ENCODE measurements around the gene MS4A5. TPM values are rescaled to one million over a fixed set of nuclear protein-coding genes. Genes with fewer than 3 reads are reported as not detected.

The MS4A5 gene, protein sequence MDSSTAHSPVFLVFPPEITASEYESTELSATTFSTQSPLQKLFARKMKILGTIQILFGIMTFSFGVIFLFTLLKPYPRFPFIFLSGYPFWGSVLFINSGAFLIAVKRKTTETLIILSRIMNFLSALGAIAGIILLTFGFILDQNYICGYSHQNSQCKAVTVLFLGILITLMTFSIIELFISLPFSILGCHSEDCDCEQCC
- not detected for total RNA-seq

DNA sequence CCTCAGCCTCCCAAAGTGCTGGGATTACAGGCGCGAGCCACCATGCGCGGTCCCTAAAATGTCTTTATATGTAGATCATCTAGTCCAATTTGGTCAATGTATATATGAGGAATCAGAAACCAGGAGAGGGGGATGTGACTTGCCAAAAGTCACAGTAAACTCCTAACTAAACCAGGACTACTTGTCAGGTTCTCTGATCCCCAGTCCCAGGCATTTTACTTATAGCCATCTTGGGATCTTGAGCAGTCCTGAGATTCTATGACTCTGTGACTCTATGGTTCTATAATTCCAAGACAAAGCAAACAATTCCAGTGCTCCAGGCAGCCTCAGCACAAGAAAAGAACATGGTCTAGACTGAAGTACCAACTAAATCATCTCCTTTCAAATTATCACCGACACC is at the start of gene MS4A5:
MS4A5 (plus strand) TSS at position 301 of the 400 bp plus-strand sequence. CDS start 103 bp downstream, outside the sequence.
- Mint-ChIP-seq H3K4me1 (no peaks in the 10 kb centered on the region), H3K4me3 (no peak within 1 kb of the TSS), H3K9me3 (no peaks in the 10 kb centered on the region), H3K36me3 (ENCODE audit: low read depth) (no peaks in the 10 kb centered on the region), H3K27me3 (peaks cover 14% of the 10 kb centered on the region), H3K27ac (no peak within 1 kb of the TSS)
- CTCF ChIA-PET: no interaction called here
- no peak for DNase-seq
- POLR2A ChIA-PET: no interaction called here

DNA sequence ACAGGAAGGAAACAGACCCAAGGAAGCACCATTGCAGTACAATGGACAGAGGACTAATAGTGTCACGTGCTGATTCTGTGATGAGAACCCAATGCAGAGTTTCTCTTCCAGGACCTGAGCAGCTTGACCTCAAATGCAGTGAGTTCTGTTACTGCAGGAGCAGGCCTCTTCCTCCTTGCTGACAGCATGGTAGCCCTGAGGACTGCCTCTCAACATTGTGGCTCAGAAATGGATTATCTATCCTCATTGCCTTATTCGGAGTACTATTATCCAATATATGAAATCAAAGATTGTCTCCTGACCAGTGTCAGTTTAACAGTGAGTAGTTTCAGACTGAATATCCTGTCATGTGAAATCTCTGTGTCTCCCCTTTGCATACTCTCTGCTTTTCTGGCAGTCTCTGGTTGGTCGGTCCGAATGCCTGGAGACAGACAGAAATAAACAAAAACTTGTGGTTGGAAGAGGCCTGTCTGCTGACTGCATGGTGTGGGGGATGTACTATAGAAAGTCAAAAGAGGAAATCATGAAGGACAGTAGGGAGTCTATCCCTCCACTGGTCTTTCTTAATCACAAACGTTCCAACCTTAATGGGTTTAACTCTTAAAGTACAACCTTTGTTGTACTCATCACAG is 40.0 kb upstream of the MS4A5 start:
- Mint-ChIP-seq H3K36me3 (ENCODE audit: low read depth) (no peaks in the 10 kb centered on the region), H3K27ac (no peak overlapping the region), H3K4me3 (no peak overlapping the region), H3K4me1 (no peaks in the 10 kb centered on the region), H3K9me3 (no peaks in the 10 kb centered on the region), H3K27me3 (peaks cover 4% of the 10 kb centered on the region)
- ChIA-PET POLR2A (no interaction called here), CTCF (interaction anchor here (0.9 kb wide), 1 partner anchor 26 kb away, joined by 3 read pairs; no protein-coding TSS in a partner anchor)
- DNase-seq: no peak

DNA sequence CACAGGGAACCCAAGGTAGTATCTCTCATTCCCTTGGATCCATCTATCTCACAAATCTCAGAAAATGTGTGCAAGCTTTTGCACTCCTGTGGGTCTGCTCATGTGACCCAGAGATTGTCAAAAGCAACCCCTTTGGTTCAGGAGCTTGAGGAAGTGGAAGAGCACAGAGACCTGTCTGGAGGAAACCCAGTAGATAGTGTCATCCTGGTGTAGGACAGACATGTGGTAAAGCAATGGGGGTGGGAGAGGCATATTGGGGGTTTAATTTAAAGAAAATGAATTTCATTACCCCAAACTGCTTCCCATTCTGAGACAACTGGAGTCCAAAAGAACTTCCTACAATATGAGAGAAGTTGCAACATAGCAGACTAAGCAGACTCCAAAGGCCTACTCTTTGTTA is 39.0 kb upstream of the MS4A5 start:
- ChIA-PET CTCF (no interaction called here), POLR2A (no interaction called here)
- no peaks in the 10 kb centered on the region for H3K4me1 Mint-ChIP-seq
- no peak overlapping the region for H3K4me3 Mint-ChIP-seq
- H3K36me3 Mint-ChIP-seq (ENCODE audit: low read depth): no peaks in the 10 kb centered on the region
- no peak for DNase-seq
- peaks cover 4% of the 10 kb centered on the region for H3K27me3 Mint-ChIP-seq
- no peak overlapping the region for H3K27ac Mint-ChIP-seq
- H3K9me3 Mint-ChIP-seq: no peaks in the 10 kb centered on the region

DNA sequence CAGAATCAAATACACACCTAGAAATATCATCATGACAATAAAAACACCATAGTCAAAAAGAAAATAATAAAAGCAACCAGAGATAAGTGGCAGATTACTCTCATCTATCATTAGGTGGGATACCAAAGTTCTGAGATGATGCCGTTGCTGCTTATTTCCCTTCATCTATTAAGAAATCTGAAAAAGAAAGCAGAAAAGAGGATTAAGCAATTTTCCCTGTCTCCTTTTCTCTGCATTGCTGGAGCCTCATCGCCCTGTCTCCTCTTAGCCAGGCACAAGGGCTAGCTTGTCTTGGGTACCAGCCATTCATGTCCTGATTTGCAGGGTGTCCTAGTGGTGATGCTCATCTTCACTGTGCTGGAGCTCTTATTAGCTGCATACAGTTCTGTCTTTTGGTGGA is 37.0 kb upstream of the MS4A5 start:
- POLR2A ChIA-PET: no interaction called here
- H3K36me3 Mint-ChIP-seq (ENCODE audit: low read depth): no peaks in the 10 kb centered on the region
- no peaks in the 10 kb centered on the region for H3K9me3 Mint-ChIP-seq
- H3K27me3 Mint-ChIP-seq: no peaks in the 10 kb centered on the region
- CTCF ChIA-PET: interaction anchor here (1.0 kb wide), 1 partner anchor 29 kb away, joined by 4 read pairs; no protein-coding TSS in a partner anchor
- H3K4me3 Mint-ChIP-seq: no peak overlapping the region
- peaks cover 5% of the 10 kb centered on the region for H3K4me1 Mint-ChIP-seq
- no peak overlapping the region for H3K27ac Mint-ChIP-seq
- DNase-seq: no peak

DNA sequence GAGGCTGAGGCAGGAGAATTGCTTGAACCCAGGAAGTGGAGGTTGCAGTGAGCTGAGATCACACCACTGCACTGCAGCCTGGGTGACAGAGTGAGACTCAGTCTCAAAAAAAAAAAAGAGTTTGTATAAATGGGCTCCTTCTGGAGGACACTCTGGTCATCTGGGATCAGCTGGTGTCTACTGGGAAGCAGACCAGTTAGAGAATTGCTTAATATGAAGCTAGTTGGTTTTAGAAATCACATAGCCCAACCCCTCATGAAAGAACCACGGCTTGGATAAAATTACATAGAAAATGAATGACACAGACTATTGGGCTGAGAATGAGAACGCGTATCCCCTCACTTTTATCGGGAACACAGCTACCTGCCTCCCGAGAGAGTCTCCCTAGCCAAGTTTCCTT is 36.4 kb upstream of the MS4A5 start:
- POLR2A ChIA-PET: no interaction called here
- no peaks in the 10 kb centered on the region for H3K9me3 Mint-ChIP-seq
- no peaks in the 10 kb centered on the region for H3K36me3 Mint-ChIP-seq (ENCODE audit: low read depth)
- peaks cover 5% of the 10 kb centered on the region for H3K4me1 Mint-ChIP-seq
- H3K27me3 Mint-ChIP-seq: no peaks in the 10 kb centered on the region
- no peak overlapping the region for H3K27ac Mint-ChIP-seq
- DNase-seq: no peak
- CTCF ChIA-PET: interaction anchor here (1.0 kb wide), 1 partner anchor 30 kb away, joined by 4 read pairs; no protein-coding TSS in a partner anchor
- no peak overlapping the region for H3K4me3 Mint-ChIP-seq

DNA sequence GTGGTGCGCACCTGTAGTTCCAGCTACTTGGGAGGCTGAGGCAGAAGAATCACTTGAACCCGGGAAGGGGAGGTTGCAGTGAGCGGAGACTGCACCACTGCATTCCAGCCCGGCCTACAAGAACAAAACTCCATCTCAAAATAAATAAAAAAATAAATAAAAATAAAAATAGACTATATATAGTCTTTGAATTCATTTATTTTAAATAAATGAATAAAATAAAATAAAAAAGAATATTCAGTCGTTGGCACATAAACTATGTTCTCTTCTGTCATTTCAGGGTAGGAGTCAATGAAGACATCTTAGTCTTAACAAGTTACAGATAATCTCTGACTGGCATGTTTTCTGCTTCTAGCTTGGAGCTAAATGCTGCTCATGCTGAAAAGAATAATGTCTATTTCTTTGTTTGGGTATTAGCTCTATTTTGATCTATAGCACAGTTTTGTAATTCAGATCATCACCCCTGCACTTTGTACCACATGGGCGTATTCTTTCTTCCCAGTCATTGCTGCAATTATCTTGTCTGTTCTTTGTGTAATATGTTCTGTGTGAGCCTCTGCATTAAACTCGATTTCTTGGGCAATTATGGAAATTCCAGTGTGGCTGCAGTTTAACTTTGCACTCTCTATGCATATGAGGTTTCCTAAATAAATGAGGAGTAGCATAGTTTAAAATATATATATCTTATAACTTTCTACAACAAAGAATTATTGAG is 34.5 kb upstream of the MS4A5 start:
- H3K9me3 Mint-ChIP-seq: no peaks in the 10 kb centered on the region
- CTCF ChIA-PET: no interaction called here
- H3K27me3 Mint-ChIP-seq: no peaks in the 10 kb centered on the region
- no peak overlapping the region for H3K27ac Mint-ChIP-seq
- POLR2A ChIA-PET: no interaction called here
- H3K4me1 Mint-ChIP-seq: peaks cover 5% of the 10 kb centered on the region
- no peak for DNase-seq
- no peak overlapping the region for H3K4me3 Mint-ChIP-seq
- H3K36me3 Mint-ChIP-seq (ENCODE audit: low read depth): no peaks in the 10 kb centered on the region

DNA sequence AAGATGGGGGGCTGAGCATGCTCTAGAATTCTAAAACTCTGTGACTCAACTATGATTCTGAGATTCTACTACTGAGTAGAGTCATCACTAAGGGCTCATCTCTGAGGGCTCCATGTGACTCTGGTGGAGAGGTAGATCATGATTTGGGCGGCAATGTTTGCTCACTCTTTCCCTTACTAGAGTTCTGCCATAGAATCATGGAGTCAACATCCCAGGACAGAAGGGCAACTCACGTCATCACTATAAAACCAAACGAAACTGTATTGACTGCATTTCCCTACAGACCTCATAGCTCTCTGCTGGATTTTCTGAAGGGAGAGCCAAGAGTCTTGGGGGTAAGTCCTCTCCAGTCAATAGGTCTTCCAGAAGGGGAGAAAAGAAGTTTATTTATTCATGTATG is 33.0 kb upstream of the MS4A5 start, which contains the start of gene MS4A14:
MS4A14 (plus strand) TSS at position 78 of the 400 bp plus-strand sequence; CDS start at position 198, 120 bp downstream.
- H3K4me3 Mint-ChIP-seq: no peak within 1 kb of the TSS
- DNase-seq: no peak
- no peak within 1 kb of the TSS for H3K27ac Mint-ChIP-seq
- ChIA-PET POLR2A (no interaction called here), CTCF (no interaction called here)
- no peaks in the 10 kb centered on the region for H3K9me3 Mint-ChIP-seq
- H3K4me1 Mint-ChIP-seq: peaks cover 5% of the 10 kb centered on the region
- H3K36me3 Mint-ChIP-seq (ENCODE audit: low read depth): no peaks in the 10 kb centered on the region
- H3K27me3 Mint-ChIP-seq: no peaks in the 10 kb centered on the region

DNA sequence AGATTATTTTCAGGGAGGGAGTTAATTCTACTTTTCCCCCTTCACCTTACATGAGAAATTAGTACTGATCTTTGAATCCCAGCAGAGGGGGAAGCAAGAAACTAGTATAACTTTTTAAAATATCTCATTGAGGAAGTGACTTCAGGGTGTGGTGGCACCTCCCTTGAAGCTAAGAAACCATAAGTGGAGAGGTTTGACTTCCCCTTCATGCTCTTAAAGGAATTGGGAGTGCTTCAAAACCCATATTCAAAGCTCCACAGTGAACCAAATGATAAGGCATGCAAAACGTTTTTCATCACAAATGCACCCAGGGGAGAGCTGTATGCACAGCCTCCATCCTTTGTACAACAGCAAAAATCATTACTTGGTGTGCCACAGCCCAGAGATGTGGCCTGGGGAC is 32.6 kb upstream of the MS4A5 start:
- no peak overlapping the region for H3K4me3 Mint-ChIP-seq
- CTCF ChIA-PET: no interaction called here
- H3K27ac Mint-ChIP-seq: no peak overlapping the region
- no peak for DNase-seq
- H3K4me1 Mint-ChIP-seq: peaks cover 5% of the 10 kb centered on the region
- H3K27me3 Mint-ChIP-seq: no peaks in the 10 kb centered on the region
- no peaks in the 10 kb centered on the region for H3K9me3 Mint-ChIP-seq
- POLR2A ChIA-PET: no interaction called here
- H3K36me3 Mint-ChIP-seq (ENCODE audit: low read depth): no peaks in the 10 kb centered on the region

DNA sequence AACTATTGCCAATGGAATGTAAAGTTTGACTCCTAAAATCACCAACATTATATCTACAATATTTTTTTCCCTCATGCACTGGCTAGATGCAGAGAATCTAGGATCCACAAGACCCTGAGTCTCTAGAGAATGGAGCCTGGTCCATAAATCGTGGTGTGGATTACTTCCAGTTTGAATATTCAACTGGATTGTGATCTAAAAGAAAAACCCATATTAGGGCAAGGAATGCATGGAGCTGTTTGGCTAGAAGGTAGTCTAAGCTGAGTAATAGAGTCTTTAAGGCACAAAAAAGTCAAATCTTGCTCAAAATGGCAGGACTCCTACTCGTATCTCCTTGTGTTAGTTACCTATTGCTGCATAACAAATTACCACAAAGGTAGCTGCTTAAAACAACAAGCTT is 9.4 kb upstream of the MS4A5 start:
- ChIA-PET POLR2A (no interaction called here), CTCF (no interaction called here)
- no peaks in the 10 kb centered on the region for H3K36me3 Mint-ChIP-seq (ENCODE audit: low read depth)
- no peaks in the 10 kb centered on the region for H3K27me3 Mint-ChIP-seq
- no peak for DNase-seq
- H3K4me3 Mint-ChIP-seq: no peak overlapping the region
- H3K9me3 Mint-ChIP-seq: no peaks in the 10 kb centered on the region
- H3K27ac Mint-ChIP-seq: no peak overlapping the region
- H3K4me1 Mint-ChIP-seq: no peaks in the 10 kb centered on the region

DNA sequence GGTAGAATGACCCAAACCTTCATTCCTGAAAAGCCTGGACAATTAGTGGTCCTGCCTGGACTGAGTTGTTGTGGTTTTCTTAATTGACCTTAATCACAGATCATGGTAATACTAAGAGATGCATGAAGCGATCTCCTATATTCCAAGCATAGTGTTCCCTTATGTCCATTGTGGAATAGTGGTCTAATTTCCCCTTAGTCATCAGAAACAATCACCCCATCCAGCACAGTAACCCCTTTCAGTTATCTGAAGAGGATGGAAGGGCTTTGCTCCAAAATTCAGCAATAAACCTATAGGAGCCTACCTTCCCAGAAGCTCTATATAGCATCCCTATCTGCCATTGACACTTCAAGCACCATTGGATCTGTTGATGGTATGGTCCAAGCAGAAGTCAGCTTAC is 6.8 kb upstream of the MS4A5 start:
- Mint-ChIP-seq H3K4me1 (no peaks in the 10 kb centered on the region), H3K27me3 (no peaks in the 10 kb centered on the region), H3K27ac (no peak overlapping the region), H3K9me3 (no peaks in the 10 kb centered on the region), H3K4me3 (no peak overlapping the region), H3K36me3 (ENCODE audit: low read depth) (no peaks in the 10 kb centered on the region)
- CTCF ChIA-PET: no interaction called here
- POLR2A ChIA-PET: no interaction called here
- no peak for DNase-seq

DNA sequence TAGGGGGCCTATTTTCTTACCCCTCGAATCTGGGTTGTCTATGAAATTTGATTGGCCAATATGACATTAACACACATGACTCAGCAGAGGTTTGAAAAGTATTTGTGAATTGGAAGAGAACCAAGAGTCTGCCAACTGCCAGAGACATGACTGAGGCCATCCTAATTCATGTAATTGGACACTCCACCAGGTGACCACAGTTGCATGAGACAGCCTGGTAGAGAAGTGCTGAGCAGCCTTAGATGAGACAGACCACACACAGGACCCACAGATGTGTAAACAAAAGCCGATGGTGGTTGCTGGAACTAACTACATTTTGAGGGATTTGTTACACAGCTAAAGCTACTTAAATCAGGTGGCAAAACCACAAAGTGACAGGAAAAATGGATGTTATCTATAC is 855 bp upstream of the MS4A5 start:
- no peak for DNase-seq
- Mint-ChIP-seq H3K4me3 (no peak overlapping the region), H3K36me3 (ENCODE audit: low read depth) (no peaks in the 10 kb centered on the region), H3K27me3 (peaks cover 14% of the 10 kb centered on the region), H3K9me3 (no peaks in the 10 kb centered on the region), H3K4me1 (no peaks in the 10 kb centered on the region), H3K27ac (no peak overlapping the region)
- ChIA-PET POLR2A (no interaction called here), CTCF (no interaction called here)

DNA sequence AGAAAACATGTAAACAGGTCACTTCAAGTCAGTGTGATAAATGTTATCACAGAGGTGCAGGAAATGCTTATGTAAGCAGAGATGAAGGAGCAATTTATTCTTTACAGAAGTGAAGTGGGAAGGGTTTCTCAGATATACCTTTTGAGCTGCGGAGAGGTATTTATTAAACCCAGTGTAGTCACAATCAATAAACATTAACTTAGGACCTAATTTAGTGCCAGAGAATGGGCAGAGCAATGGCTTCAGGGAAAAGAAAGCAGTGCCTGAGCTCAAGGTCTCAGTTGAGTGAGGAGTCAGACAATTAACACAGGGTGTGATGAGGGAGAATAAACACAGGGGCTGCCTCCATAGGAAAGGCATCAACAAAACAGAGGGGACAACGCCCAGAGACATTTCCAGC is 1.9 kb downstream of the MS4A5 start:
- CTCF ChIA-PET: no interaction called here
- no peak for DNase-seq

DNA sequence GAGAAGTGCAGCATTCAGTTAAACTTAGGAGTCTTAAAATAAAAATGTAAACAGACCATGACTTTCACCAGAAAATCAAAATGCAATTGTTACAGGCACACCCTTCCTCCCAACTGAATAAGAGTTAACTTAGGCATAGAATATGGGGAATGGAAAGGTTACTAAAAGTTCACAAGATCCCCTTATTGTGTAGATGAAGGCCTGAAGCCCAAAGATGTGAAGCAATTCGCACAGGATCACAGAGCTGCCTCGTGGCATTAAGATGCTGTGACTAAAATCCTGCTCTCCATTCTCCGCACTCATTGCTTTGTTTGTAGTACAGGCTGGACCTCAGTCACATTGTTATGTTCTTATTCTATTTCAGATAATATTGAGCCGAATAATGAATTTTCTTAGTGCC is 4.0 kb downstream of the MS4A5 start:
- Mint-ChIP-seq H3K4me1 (no peaks in the 10 kb centered on the region), H3K4me3 (no peak overlapping the region), H3K9me3 (no peaks in the 10 kb centered on the region), H3K27ac (no peak overlapping the region), H3K36me3 (ENCODE audit: low read depth) (no peaks in the 10 kb centered on the region), H3K27me3 (peaks cover 10% of the 10 kb centered on the region)
- ChIA-PET POLR2A (no interaction called here), CTCF (no interaction called here)
- DNase-seq: no peak

More for the DNA sequence above, 1.9 kb downstream of the MS4A5 start:
- Mint-ChIP-seq H3K4me3 (no peak overlapping the region), H3K27me3 (peaks cover 14% of the 10 kb centered on the region), H3K9me3 (no peaks in the 10 kb centered on the region), H3K27ac (no peak overlapping the region), H3K36me3 (ENCODE audit: low read depth) (no peaks in the 10 kb centered on the region), H3K4me1 (no peaks in the 10 kb centered on the region)
- POLR2A ChIA-PET: no interaction called here

DNA sequence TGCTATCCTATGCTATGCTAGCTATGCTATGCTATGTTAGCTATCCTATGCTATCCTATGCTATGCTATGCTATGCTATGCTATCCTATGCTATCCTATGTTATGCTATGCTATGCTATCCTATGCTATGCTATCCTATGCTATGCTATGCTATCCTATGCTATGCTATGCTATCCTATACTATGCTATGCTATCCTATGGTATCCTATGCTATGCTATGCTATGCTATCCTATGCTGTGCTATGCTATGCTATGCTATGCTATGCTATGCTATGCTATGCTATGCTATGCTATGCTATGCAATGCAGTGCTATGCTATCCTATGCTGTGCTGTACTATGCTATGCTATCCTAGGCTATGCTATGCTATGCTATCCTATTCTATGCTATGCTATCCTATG is 17.7 kb downstream of the MS4A5 start:
- Mint-ChIP-seq H3K27me3 (no peaks in the 10 kb centered on the region), H3K4me3 (no peak overlapping the region), H3K4me1 (peaks cover 12% of the 10 kb centered on the region), H3K9me3 (no peaks in the 10 kb centered on the region), H3K27ac (no peak overlapping the region), H3K36me3 (ENCODE audit: low read depth) (no peaks in the 10 kb centered on the region)
- DNase-seq: no peak
- CTCF ChIA-PET: no interaction called here
- POLR2A ChIA-PET: no interaction called here

Data from activated CD4-positive, alpha-beta memory T cell treated with anti-CD3 and anti-CD28 coated beads, Interleukin-2, amount 10 ng/mL, durations not matched to agents 7 days and 5 days (primary cell).